Gastrocnemius medialis (tissue), 4 donors: ENCODE measurements around the gene PTPRQ.

Experiments
- POLR2A ChIP-seq, 2 donors: fragments of 450-650 bp; IDR thresholded peaks; one replicate each; pipeline ENCODE4 v1.6.1; 2017; ENCODE audit warnings: antibody characterized with exemption in 2 of 2, mild to moderate bottlenecking in 2 of 2, moderate library complexity in 2 of 2
- TF ChIP-seq, protein P1 (sequence below), 5 experiments: fragments of 450-650 bp in 3 of 5; fragments of 200-600 bp in 2 of 5; sonication (generic) in 2 of 5; IDR thresholded peaks in 4 of 5; conservative IDR thresholded peaks in 1 of 5; 1 replicate in 4 of 5; 2 replicates in 1 of 5; pipeline ENCODE4 v1.5.1; 2016 to 2019; ENCODE audit warnings: antibody characterized with exemption in 5 of 5, mild to moderate bottlenecking in 3 of 5, moderate library complexity in 3 of 5

DNA sequence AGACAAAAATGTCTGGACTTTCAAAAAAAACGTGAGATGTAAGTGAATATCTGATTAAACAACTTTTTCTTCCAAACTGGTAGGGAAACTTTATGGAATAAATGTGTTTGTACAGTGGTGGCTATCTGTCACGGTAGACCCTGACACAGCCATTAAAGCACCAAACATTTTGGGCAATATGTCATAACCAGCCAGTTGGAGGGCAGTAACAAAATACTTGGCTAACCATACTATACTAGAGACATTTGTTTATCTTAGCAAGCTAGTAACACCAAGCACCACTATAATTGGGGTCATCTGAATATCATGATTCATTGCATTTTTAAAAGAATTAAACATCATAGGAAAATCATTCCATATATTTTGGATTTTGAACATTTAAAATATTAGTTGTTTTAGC, 257.4 kb downstream of the PTPRQ start:
- TF ChIP-seq, protein P1, sequence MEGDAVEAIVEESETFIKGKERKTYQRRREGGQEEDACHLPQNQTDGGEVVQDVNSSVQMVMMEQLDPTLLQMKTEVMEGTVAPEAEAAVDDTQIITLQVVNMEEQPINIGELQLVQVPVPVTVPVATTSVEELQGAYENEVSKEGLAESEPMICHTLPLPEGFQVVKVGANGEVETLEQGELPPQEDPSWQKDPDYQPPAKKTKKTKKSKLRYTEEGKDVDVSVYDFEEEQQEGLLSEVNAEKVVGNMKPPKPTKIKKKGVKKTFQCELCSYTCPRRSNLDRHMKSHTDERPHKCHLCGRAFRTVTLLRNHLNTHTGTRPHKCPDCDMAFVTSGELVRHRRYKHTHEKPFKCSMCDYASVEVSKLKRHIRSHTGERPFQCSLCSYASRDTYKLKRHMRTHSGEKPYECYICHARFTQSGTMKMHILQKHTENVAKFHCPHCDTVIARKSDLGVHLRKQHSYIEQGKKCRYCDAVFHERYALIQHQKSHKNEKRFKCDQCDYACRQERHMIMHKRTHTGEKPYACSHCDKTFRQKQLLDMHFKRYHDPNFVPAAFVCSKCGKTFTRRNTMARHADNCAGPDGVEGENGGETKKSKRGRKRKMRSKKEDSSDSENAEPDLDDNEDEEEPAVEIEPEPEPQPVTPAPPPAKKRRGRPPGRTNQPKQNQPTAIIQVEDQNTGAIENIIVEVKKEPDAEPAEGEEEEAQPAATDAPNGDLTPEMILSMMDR (IDR thresholded peaks at IDR 0.05 in 4 of 5, conservative IDR thresholded peaks at IDR 0.05 in 1 of 5) = no peak
- TF ChIP-seq POLR2A (IDR thresholded peaks at IDR 0.05) = no peak
